GM12878 (cell line): Measurements from ENCODE around the gene RACGAP1. TPM values are rescaled to one million over a fixed set of nuclear protein-coding genes. Genes with fewer than 3 reads are reported as not detected.

ENCODE experiments used
- ATF2 ChIP-seq: IDR thresholded peaks from 2 replicates; pipeline ENCODE4 v1.6.1; 2012; ENCODE audit warnings: low read length, inconsistent platforms
- CHD2 ChIP-seq: IDR thresholded peaks from 2 replicates; pipeline ENCODE4 v1.6.1; 2011; ENCODE audit warnings: low read depth, low read length, improper control_type of control experiment, borderline replicate concordance
- E4F1 ChIP-seq: fragments of 450-650 bp; IDR thresholded peaks from 2 replicates; pipeline ENCODE4 v1.6.1; 2018; ENCODE audit warnings: borderline replicate concordance, mild to moderate bottlenecking; ENCODE audit not compliant: partially characterized antibody
- HDAC6 ChIP-seq: fragments of 200-600 bp; sonication (generic); IDR thresholded peaks from one replicate; pipeline ENCODE4 v1.8.0; 2017; ENCODE audit warnings: antibody characterized with exemption; ENCODE audit not compliant: unreplicated experiment
- IKZF1 ChIP-seq: fragments of 450-650 bp; conservative IDR thresholded peaks from 2 replicates; pipeline ENCODE4 v1.6.1; 2017; ENCODE audit warnings: antibody characterized with exemption, mild to moderate bottlenecking
- IKZF2 ChIP-seq, 2 experiments: fragments of 450-650 bp; IDR thresholded peaks; 2 replicates each; pipeline ENCODE4 v1.6.1; 2017; ENCODE audit warnings: mild to moderate bottlenecking in 2 of 2, moderate library complexity in 2 of 2
- JUND ChIP-seq: IDR thresholded peaks from 2 replicates; pipeline ENCODE4 v1.6.1; 2012; ENCODE audit warnings: low read depth, mild to moderate bottlenecking, low read length, improper control_type of control experiment, moderate library complexity
- MXI1 ChIP-seq: fragments of 150-350 bp; IDR thresholded peaks from 2 replicates; pipeline ENCODE4 v1.6.1; 2011; ENCODE audit warnings: low read depth, mild to moderate bottlenecking, inconsistent platforms, low read length, improper control_type of control experiment
- PAX5 ChIP-seq: IDR thresholded peaks from 2 replicates; pipeline ENCODE4 v1.6.1; 2011; ENCODE audit warnings: low read depth, low read length, borderline replicate concordance
- POLR2A ChIP-seq: IDR thresholded peaks from 2 replicates; pipeline ENCODE4 v1.6.1; 2011; ENCODE audit warnings: low read depth, mild to moderate bottlenecking, low read length
- RB1 ChIP-seq: fragments of 450-650 bp; formaldehyde crosslinking; IDR thresholded peaks from 2 replicates; pipeline ENCODE4 v1.6.1; 2017; ENCODE audit warnings: mild to moderate bottlenecking, borderline replicate concordance
- SIX5 ChIP-seq: IDR thresholded peaks from 2 replicates; pipeline ENCODE4 v1.6.1; 2011; ENCODE audit warnings: mild to moderate bottlenecking, low read depth, low read length, moderate library complexity; ENCODE audit not compliant: severe bottlenecking
- SREBF1 ChIP-seq: IDR thresholded peaks from 2 replicates; pipeline ENCODE4 v1.6.1; 2012; ENCODE audit warnings: mild to moderate bottlenecking, low read length
- SUPT20H ChIP-seq: IDR thresholded peaks from 2 replicates; pipeline ENCODE4 v1.6.1; 2011; ENCODE audit warnings: low read depth, mild to moderate bottlenecking, low read length, moderate library complexity, borderline replicate concordance; ENCODE audit not compliant: control insufficient read depth
- ZNF207 ChIP-seq: fragments of 450-650 bp; IDR thresholded peaks from 2 replicates; pipeline ENCODE4 v1.6.1; 2014; ENCODE audit warnings: antibody characterized with exemption, mild to moderate bottlenecking, borderline replicate concordance
- ZNF217 ChIP-seq: fragments of 450-650 bp; IDR thresholded peaks from 2 replicates; pipeline ENCODE4 v1.6.1; 2017; ENCODE audit warnings: antibody characterized with exemption, mild to moderate bottlenecking
- polyA plus RNA-seq, 11 experiments: library from polyadenylated mRNA; depleted of rRNA in 4 of 11; unstranded in 6 of 11; stranded (reverse) in 5 of 11; fragments of >200 nt; fragmentation: Nextera tagmentation in 4 of 11; fragmentation: Illumina TruSeq in 1 of 11; extraction: Ambion mirVana in 4 of 11; extraction: Trizol in 1 of 11; gene quantifications; 1 replicate in 1 of 11; 2 replicates in 10 of 11; pipeline versions ENCODE4 v1.2.1 to v1.2.3, GENCODE V29; 2011 to 2016; ENCODE audit warnings: inconsistent platforms in 2 of 11, missing spikeins in 2 of 11, low read depth in 1 of 11
- total RNA-seq, 4 experiments: library from RNA; depleted of rRNA in 3 of 4; stranded (reverse); fragments of >200 nt in 3 of 4; fragmentation: Illumina TruSeq in 1 of 4; extraction: Trizol in 1 of 4; gene quantifications; 2 replicates each; pipeline versions ENCODE4 v1.2.1 to v1.2.3, GENCODE V29; 2013 to 2021

Gene RACGAP1
- total and polyA plus RNA-seq, 10 of the 15 experiments (the other 5 are each of a cell fraction or from before 2014, with no cell fraction given): 32.4 to 87.9 (median 76.2) TPM

DNA sequence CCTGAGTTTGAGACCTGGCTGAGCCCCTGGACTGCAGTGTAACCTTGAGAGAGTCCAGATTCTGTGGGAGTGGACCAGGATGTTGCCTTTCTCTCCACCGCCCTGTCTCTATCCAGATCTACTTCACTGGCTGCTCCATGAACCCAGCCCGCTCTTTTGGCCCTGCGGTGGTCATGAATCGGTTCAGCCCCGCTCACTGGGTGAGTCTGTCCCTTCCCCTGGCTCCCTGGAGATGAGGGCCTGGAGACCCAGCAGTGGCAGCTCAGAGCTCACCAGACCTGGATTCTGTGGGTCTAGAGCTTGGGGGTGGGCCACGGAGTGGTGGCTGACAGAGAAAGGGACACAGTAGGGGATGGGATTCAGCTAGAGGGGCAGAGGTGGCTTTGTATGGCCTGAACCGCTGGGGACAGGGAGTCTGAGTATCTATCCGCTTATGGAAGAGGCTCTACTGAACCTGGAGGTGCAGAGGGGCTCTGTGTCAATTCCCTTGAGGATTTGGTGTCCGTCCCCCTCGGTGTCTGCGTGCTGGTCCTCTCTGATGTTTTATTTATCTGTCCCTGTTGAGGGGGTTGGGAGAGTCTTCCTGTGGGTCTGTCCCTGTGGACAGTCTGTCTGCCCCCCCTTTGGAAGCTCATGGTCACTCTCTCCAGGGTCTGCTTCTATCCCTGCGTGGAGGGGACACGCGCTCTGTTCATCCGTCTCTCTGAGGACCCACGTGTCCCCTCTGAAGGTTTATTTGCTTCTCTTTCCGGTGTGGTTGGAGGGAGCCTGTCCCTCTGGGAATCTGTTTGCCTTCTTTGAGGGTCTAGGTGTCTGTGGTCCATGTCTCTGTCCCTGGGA, 61.1 kb downstream of the RACGAP1 start (continued):
- TF ChIP-seq POLR2A: no peak
- TF ChIP-seq HDAC6: no peak
- no peak for TF ChIP-seq RB1
- no peak for TF ChIP-seq ATF2
- TF ChIP-seq MXI1: no peak
- TF ChIP-seq IKZF2 (IDR thresholded peaks at IDR 0.05): no peak
- TF ChIP-seq ZNF207: no peak
- TF ChIP-seq SREBF1: no peak
- TF ChIP-seq E4F1: no peak
- no peak for TF ChIP-seq ZNF217
- TF ChIP-seq JUND: no peak
- TF ChIP-seq SIX5: no peak
- no peak for TF ChIP-seq SUPT20H
- no peak for TF ChIP-seq CHD2
- no peak for TF ChIP-seq PAX5
- no peak for TF ChIP-seq IKZF1
